ENCODE measurements around the gene INPP5B. TPM values are rescaled to one million over a fixed set of nuclear protein-coding genes. Genes with fewer than 3 reads are reported as not detected.
A peak's percentile ranks its signal among the peaks of the same experiment; 100 is the strongest.

The INPP5B gene
- total and polyA plus RNA-seq, 8 donors, result 7.2 to 56.7 (median 9.5) TPM

DNA sequence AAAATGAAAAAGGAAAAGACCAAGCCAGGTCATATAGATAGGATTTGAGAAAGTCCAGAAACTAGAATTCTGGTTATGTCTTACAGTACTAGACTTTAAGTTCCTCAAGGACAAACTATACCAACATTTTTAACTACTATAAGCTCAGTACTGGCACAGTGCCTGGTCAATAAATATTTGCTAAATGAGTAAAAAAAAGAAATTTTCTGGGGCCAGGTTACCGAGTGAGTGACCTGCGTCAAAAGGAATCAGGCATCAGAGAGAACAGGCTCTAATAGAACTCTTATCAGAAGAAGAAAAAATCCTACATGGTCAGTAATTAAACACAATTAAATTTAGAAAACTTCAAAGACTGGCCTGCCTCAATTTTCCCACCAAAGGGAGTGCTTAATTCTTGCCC, 115.0 kb downstream of the INPP5B start:
- Histone ChIP-seq H3K27me3 (no peaks in the 10 kb centered on the region), H3K9me3 (no peaks in the 10 kb centered on the region), H3K4me3 (no peak overlapping the region), H3K36me3 (peaks cover 28 to 100% (median 98%) of the 10 kb centered on the region in 4 donors), H3K27ac (no peak overlapping the region), H3K4me1 (no peaks in the 10 kb centered on the region)
- 22 to 71% (median 54%) methylated on average over 2 of the region's 2 CpGs for WGBS, 5 donors
- TF ChIP-seq EP300 (IDR thresholded peaks at IDR 0.05) (no peak), POLR2AphosphoS5 (IDR thresholded peaks at IDR 0.05) (no peak), POLR2A (IDR thresholded peaks at IDR 0.05) (no peak)
- TF ChIP-seq, protein P1, sequence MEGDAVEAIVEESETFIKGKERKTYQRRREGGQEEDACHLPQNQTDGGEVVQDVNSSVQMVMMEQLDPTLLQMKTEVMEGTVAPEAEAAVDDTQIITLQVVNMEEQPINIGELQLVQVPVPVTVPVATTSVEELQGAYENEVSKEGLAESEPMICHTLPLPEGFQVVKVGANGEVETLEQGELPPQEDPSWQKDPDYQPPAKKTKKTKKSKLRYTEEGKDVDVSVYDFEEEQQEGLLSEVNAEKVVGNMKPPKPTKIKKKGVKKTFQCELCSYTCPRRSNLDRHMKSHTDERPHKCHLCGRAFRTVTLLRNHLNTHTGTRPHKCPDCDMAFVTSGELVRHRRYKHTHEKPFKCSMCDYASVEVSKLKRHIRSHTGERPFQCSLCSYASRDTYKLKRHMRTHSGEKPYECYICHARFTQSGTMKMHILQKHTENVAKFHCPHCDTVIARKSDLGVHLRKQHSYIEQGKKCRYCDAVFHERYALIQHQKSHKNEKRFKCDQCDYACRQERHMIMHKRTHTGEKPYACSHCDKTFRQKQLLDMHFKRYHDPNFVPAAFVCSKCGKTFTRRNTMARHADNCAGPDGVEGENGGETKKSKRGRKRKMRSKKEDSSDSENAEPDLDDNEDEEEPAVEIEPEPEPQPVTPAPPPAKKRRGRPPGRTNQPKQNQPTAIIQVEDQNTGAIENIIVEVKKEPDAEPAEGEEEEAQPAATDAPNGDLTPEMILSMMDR (IDR thresholded peaks at IDR 0.05), result no peak
- intact Hi-C loops (cut with DNase I; ENCODE audit: low total_unique reads), result no loop called here
- peak in 1 of 2 donors; percentile 22 for DNase-seq

DNA sequence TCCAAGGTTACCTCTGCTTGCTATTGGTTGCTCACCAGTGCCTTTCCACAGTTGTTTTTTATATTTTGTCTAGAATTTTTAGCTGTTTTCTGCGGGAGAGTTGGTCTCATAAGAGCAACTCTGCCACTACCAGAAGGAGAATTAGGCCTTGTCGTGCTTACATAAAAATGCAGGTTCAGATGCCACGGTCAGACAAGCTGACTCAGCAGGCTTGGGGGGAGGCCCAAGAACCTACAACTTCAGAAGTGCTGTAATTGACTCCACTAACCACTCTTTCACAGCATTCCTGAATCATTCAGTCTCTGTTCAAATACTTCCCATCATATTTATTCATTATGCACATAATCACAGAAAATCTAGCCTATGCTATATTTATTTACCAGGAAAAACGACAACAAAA, 115.7 kb downstream of the INPP5B start:
- no peaks in the 10 kb centered on the region for H3K27me3 ChIP-seq
- H3K27ac ChIP-seq, result no peak overlapping the region
- no peak overlapping the region for H3K4me3 ChIP-seq
- H3K36me3 ChIP-seq, result peaks cover 27 to 100% (median 98%) of the 10 kb centered on the region in 4 donors
- H3K9me3 ChIP-seq, result no peaks in the 10 kb centered on the region
- DNase-seq, result no peak
- TF ChIP-seq EP300 (IDR thresholded peaks at IDR 0.05) (no peak), POLR2A (IDR thresholded peaks at IDR 0.05) (no peak), POLR2AphosphoS5 (IDR thresholded peaks at IDR 0.05) (no peak)
- TF ChIP-seq, protein P1 (IDR thresholded peaks at IDR 0.05), result no peak
- H3K4me1 ChIP-seq, result no peaks in the 10 kb centered on the region
- WGBS, 5 donors, result 91 to 98% (median 95%) methylated on average over 4 of the region's 4 CpGs
- intact Hi-C loops (cut with DNase I; ENCODE audit: low total_unique reads), result no loop called here

DNA sequence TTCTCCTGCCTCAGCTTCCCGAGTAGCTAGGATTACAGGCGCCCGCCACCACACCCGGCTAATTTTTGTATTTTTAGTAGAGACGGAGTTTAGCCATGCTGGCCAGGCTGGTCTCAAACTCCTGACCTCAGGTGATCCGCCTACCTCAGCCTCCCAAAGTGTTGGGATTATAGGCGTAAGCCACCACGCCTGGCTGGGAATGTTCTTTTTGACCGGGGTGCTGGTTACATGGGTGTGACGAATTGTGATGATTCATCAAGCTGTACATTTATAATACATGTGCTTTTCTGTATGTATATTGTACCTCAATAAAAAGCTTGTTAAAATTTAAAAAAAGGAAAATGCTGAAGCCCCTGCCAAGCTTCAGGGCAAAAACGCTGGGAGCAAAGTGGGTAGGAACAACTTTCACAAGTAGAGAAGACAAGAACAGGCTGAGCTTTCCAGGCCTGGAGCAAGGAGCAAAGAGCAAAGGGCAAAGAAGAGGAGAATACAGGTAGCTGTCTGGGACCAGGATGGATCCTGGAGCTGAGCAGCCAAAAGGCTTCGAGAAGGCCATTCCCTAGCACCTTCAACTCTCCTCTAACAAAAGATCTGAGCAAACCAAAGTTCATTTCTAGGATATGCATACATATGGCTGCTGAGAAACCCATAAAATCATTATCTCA, 118.3 kb downstream of the INPP5B start:
- TF ChIP-seq POLR2A (IDR thresholded peaks at IDR 0.05), result no peak
- TF ChIP-seq, protein P1 (IDR thresholded peaks at IDR 0.05), result no peak
- TF ChIP-seq POLR2AphosphoS5 (IDR thresholded peaks at IDR 0.05), result no peak
- TF ChIP-seq EP300 (IDR thresholded peaks at IDR 0.05), result no peak
- Histone ChIP-seq H3K36me3 (peaks cover 7 to 98% (median 96%) of the 10 kb centered on the region in 4 donors), H3K4me1 (no peaks in the 10 kb centered on the region), H3K27ac (no peak overlapping the region), H3K9me3 (no peaks in the 10 kb centered on the region), H3K4me3 (no peak overlapping the region), H3K27me3 (no peaks in the 10 kb centered on the region)
- WGBS, 5 donors, result 85 to 95% (median 91%) methylated on average over 12 of the region's 12 CpGs
- DNase-seq, result no peak
- intact Hi-C loops (cut with DNase I; ENCODE audit: low total_unique reads), result no loop called here

DNA sequence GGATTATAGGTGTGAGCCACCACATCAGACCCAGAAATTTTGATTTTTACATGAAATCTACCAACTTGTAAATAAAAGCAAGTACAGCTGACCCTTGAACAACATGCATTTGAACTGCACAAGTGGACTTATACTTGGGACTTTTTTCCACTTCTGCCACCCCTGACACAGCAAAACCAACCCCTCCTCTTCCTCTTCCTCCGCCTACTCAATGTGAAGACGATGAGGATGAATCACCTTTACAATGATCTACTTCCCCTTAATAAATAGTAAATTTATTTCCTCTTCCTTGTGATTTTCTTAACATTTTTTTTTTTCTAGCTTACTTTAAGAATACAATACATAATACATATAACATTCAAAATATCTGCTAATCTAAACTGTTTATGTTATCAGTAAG, 121.3 kb downstream of the INPP5B start:
- WGBS, 5 donors, result 69 to 85% (median 79%) methylated on average over 2 of the region's 2 CpGs
- Histone ChIP-seq H3K27ac (no peak overlapping the region), H3K9me3 (no peaks in the 10 kb centered on the region), H3K4me1 (no peaks in the 10 kb centered on the region), H3K36me3 (peaks cover 29 to 99% (median 97%) of the 10 kb centered on the region in 4 donors), H3K27me3 (no peaks in the 10 kb centered on the region), H3K4me3 (no peak overlapping the region)
- intact Hi-C loops (cut with DNase I; ENCODE audit: low total_unique reads), result no loop called here
- TF ChIP-seq POLR2A (IDR thresholded peaks at IDR 0.05), result no peak
- TF ChIP-seq EP300 (IDR thresholded peaks at IDR 0.05), result no peak
- no peak for TF ChIP-seq POLR2AphosphoS5 (IDR thresholded peaks at IDR 0.05)
- TF ChIP-seq, protein P1 (IDR thresholded peaks at IDR 0.05), result no peak
- DNase-seq, result no peak
